ENCODE data around the gene CYTH2.

The CYTH2 gene

DNA sequence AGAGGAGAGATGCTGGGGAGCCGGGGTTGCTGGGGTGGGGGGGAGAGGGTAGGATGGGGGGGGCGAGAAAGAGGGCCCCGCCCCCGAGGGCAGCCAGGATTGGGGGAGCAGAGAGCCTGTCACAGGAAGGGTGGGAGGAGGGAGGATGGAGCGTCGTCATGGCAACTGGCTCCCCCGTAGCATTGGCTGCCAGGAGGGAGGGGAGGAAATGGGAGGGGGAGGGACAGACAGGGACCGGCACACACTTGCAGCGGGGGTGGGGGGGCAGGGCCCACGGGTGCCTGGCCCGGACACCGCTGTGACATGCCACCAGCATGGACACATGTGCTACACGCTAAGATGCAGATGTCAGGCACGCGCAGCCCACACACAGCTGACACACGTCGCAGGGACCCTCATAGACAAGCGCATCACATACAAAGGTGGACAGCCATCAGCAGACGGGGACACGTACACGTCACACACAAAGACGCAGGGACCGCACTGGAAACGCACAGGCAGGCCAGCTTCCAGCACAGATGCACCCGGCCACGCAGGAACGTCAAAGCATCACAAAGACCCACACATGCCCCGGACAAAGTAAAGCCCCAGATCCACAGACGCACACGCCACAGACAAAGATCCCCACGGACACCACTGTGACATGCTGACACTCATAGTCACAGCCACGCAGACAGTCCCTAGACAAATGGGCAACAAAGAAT, 42.8 kb downstream of the CYTH2 start, which contains the start of gene LMTK3:
Gene LMTK3 (minus strand): TSS at position 36 of the 704 bp plus-strand sequence. CDS start 259 bp downstream, outside the sequence.
- ChIA-PET POLR2A (no interaction called here), CTCF (no interaction called here)
- TF ChIP-seq, protein P1, sequence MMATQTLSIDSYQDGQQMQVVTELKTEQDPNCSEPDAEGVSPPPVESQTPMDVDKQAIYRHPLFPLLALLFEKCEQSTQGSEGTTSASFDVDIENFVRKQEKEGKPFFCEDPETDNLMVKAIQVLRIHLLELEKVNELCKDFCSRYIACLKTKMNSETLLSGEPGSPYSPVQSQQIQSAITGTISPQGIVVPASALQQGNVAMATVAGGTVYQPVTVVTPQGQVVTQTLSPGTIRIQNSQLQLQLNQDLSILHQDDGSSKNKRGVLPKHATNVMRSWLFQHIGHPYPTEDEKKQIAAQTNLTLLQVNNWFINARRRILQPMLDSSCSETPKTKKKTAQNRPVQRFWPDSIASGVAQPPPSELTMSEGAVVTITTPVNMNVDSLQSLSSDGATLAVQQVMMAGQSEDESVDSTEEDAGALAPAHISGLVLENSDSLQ (IDR thresholded peaks at IDR 0.05): peak; percentile 84
- no peak for TF ChIP-seq FOXA1 (IDR thresholded peaks at IDR 0.05)
- TF ChIP-seq HDGF (IDR thresholded peaks at IDR 0.05; ENCODE audit: borderline replicate concordance): no peak
- TF ChIP-seq ARNT (IDR thresholded peaks at IDR 0.05): no peak
- no peak for TF ChIP-seq TARDBP (IDR thresholded peaks at IDR 0.05)
- TF ChIP-seq LEF1 (IDR thresholded peaks at IDR 0.05; ENCODE audit: borderline replicate concordance): no peak
- no peak for TF ChIP-seq FOXK2 (IDR thresholded peaks at IDR 0.05)
- no peak for TF ChIP-seq ZNF384 (IDR thresholded peaks at IDR 0.05)
- no peak for DNase-seq (ENCODE audit: extremely low spot score)

DNA sequence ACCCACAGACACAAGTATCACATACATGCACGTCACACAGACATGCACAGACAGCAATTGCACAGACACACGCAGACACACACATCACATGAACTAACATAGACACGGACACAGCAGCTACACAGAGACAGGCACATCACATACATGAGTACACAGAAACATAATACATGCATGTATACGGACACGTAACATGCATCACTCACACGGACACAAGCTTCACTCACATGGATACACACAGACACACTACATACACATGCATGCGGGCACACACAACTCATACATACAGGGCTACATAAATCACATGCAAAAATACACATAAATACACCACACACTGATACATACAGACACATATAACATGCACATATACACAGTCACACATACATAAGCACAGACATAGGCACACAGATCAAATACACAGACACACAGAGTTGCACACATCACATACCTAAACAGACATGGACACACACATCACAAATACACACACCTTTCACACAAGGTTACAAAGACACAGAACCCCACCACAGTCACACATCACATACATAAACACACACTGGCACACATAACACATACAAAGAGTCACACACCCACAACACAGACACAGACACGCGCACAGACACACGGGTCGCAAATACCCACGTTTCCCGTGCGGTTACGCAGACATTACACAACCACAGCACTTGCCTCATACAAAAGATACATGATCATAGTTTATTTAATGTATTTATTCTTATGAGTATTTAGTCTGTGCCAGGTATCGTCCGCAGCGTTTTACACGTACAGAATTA, 43.5 kb downstream of the CYTH2 start:
- no peak for TF ChIP-seq FOXA1 (IDR thresholded peaks at IDR 0.05)
- TF ChIP-seq TARDBP (IDR thresholded peaks at IDR 0.05): peak; percentile 29; the same call in 1 of the 2 replicates
- TF ChIP-seq, protein P1 (IDR thresholded peaks at IDR 0.05): peak; percentile 31; the same call in 1 of the 2 replicates
- ChIA-PET CTCF (no interaction called here), POLR2A (interaction anchor here (1.6 to 2.1 kb wide), 4 partner anchors 19 to 106 kb away, joined by 6 to 9 read pairs (median 8); partner anchors contain the start of genes RPL18 and SPHK2)
- no peak for DNase-seq (ENCODE audit: extremely low spot score)

GRCh38 chr19:48513289-48514122, 44.3 kb downstream of the CYTH2 start:
- ChIA-PET POLR2A (interaction anchor here (0.6 to 2.1 kb wide), 24 partner anchors 11 to 310 kb away, joined by 3 to 12 read pairs (median 4); partner anchors contain the start of genes RPL18 and SPHK2), CTCF (interaction anchor here (0.8 to 1.4 kb wide), 2 partner anchors 24 to 71 kb away, joined by 4 read pairs; no protein-coding TSS in a partner anchor)
- peak; percentile 81 for DNase-seq (ENCODE audit: extremely low spot score)
- TF ChIP-seq SP1 (IDR thresholded peaks at IDR 0.05): no peak
- TF ChIP-seq HDGF (IDR thresholded peaks at IDR 0.05; ENCODE audit: borderline replicate concordance): no peak
- TF ChIP-seq, protein P1 (IDR thresholded peaks at IDR 0.05): no peak
- no peak for TF ChIP-seq ELF4 (IDR thresholded peaks at IDR 0.05)
- TF ChIP-seq L3MBTL2 (conservative IDR thresholded peaks at IDR 0.05): no peak
- no peak for TF ChIP-seq FOXM1 (IDR thresholded peaks at IDR 0.05; ENCODE audit: borderline replicate concordance)
- TF ChIP-seq BHLHE40 (IDR thresholded peaks at IDR 0.05; ENCODE audit: borderline replicate concordance): no peak
- no peak for TF ChIP-seq SUZ12 (IDR thresholded peaks at IDR 0.05)
- no peak for TF ChIP-seq FOXK2 (IDR thresholded peaks at IDR 0.05)
- TF ChIP-seq ZNF384 (IDR thresholded peaks at IDR 0.05): no peak
- no peak for TF ChIP-seq NFRKB (IDR thresholded peaks at IDR 0.05)
- no peak for TF ChIP-seq CTBP1 (IDR thresholded peaks at IDR 0.05; ENCODE audit: borderline replicate concordance)
- no peak for TF ChIP-seq LEF1 (IDR thresholded peaks at IDR 0.05; ENCODE audit: borderline replicate concordance)

DNA sequence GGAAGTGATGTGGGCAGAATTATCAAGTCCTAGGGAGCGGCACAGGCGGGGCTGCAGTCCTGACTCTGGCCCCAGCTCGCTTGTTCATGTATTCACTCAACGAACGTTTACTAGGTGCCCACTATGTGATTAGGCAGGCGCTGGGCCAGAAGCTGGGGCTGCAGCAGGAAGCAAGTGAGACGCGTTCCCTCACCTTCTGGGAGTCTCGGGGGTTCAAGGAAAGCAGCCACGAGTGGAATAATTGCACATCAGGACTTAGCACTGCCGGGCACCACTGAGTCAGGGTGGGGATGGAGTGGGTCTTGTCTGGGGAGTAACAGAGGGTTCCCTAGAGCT, 44.9 kb downstream of the CYTH2 start:
- DNase-seq (ENCODE audit: extremely low spot score): no peak
- no peak for TF ChIP-seq CTBP1 (IDR thresholded peaks at IDR 0.05; ENCODE audit: borderline replicate concordance)
- TF ChIP-seq ELF4 (IDR thresholded peaks at IDR 0.05): no peak
- TF ChIP-seq FOXM1 (IDR thresholded peaks at IDR 0.05; ENCODE audit: borderline replicate concordance): no peak
- no peak for TF ChIP-seq SP1 (IDR thresholded peaks at IDR 0.05)
- TF ChIP-seq TARDBP (IDR thresholded peaks at IDR 0.05): no peak
- TF ChIP-seq SUZ12 (IDR thresholded peaks at IDR 0.05): no peak
- TF ChIP-seq ZNF384 (IDR thresholded peaks at IDR 0.05): no peak
- ChIA-PET POLR2A (interaction anchor here (0.6 to 2.1 kb wide), 24 partner anchors 10 to 310 kb away, joined by 3 to 12 read pairs (median 4); partner anchors contain the start of genes RPL18 and SPHK2), CTCF (interaction anchor here (0.8 to 1.4 kb wide), 2 partner anchors 24 to 70 kb away, joined by 4 read pairs; no protein-coding TSS in a partner anchor)

DNA sequence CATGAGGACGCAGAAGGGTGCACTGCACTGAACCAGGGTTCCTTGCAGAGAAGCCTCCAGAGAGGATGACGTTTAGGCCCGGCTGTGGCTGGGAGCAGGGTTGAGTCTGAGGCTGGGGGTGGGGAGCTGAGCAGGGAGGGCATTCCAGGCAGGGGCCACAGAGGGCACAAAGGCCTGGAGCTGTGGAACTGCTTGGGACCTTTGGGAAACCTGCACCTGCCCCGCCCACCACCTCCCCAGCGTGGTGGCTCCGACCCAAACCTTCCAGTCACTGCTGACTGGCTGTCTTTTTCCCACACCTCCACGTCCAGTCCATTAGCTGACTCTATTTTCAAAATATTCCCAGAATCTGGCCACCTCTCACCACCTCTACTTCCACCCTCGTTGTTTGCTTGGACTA, 47.4 kb downstream of the CYTH2 start:
- CTCF ChIA-PET: no interaction called here
- no peak for TF ChIP-seq SUZ12 (IDR thresholded peaks at IDR 0.05)
- TF ChIP-seq ZNF384 (IDR thresholded peaks at IDR 0.05): no peak
- no peak for TF ChIP-seq L3MBTL2 (conservative IDR thresholded peaks at IDR 0.05)
- no peak for TF ChIP-seq NFRKB (IDR thresholded peaks at IDR 0.05)
- TF ChIP-seq, protein P1 (IDR thresholded peaks at IDR 0.05): no peak
- TF ChIP-seq TARDBP (IDR thresholded peaks at IDR 0.05): no peak
- DNase-seq (ENCODE audit: extremely low spot score): no peak
- POLR2A ChIA-PET: no interaction called here

Data from HEK293T (cell line).